Activated T-helper 1 cell treated with Interleukin-2 at 50 U/mL for 16 hours (primary cell): ENCODE data around the gene MEF2A.
A peak's percentile ranks its signal among the peaks of the same experiment; 100 is the strongest.
"Not testable (repeated sequence)": the region's sequence is repeated elsewhere in the genome, so short reads cannot be mapped to it uniquely, and the experiment has no call there.

ENCODE experiments used
- DNase-seq: peaks from one replicate; pipeline ENCODE4 v3.0.0-alpha.2; 2020; ENCODE audit warnings: low read depth

MEF2A gene

GRCh38 chr15:99731336-99732123, 165.7 kb downstream of the MEF2A start:
- DNase-seq: no peak

- no peak for DNase-seq
Measured at GRCh38 chr15:99732124-99732750, 166.5 kb downstream of the MEF2A start.

GRCh38 chr15:99732751-99733267, 167.0 kb downstream of the MEF2A start:
- DNase-seq: no peak

GRCh38 chr15:99733268-99734039, 167.7 kb downstream of the MEF2A start, which contains the start of gene LYSMD4:
TSS of gene LYSMD4 (minus strand) at chr15:99733437. CDS start at chr15:99731999, 1,438 bp downstream.
- peak; percentile 98 for DNase-seq

GRCh38 chr15:99734040-99734291, 168.2 kb downstream of the MEF2A start:
- not testable (repeated sequence) for DNase-seq

- no peak for DNase-seq
Measured at GRCh38 chr15:99734575-99734974, 168.8 kb downstream of the MEF2A start.

GRCh38 chr15:99735868-99736267, 170.1 kb downstream of the MEF2A start:
- no peak for DNase-seq

GRCh38 chr15:99736702-99737101, 170.9 kb downstream of the MEF2A start:
- no peak for DNase-seq

GRCh38 chr15:99738021-99738847, 172.4 kb downstream of the MEF2A start:
- DNase-seq: no peak

GRCh38 chr15:99741835-99742234, 176.1 kb downstream of the MEF2A start:
- no peak for DNase-seq

- DNase-seq: no peak
Measured at GRCh38 chr15:99744142-99744541, 178.4 kb downstream of the MEF2A start.

- DNase-seq: no peak
Measured at GRCh38 chr15:99745370-99746086, 179.7 kb downstream of the MEF2A start.

GRCh38 chr15:99749386-99749785, 183.6 kb downstream of the MEF2A start:
- no peak for DNase-seq

GRCh38 chr15:99750326-99750725, 184.5 kb downstream of the MEF2A start:
- DNase-seq: not testable (repeated sequence)

- DNase-seq: no peak
Measured at GRCh38 chr15:99752556-99752955, 186.8 kb downstream of the MEF2A start.

- DNase-seq: no peak
Measured at GRCh38 chr15:99753066-99753465, 187.3 kb downstream of the MEF2A start.

GRCh38 chr15:99755692-99756409, 190.1 kb downstream of the MEF2A start:
- DNase-seq: no peak

- no peak for DNase-seq
Measured at GRCh38 chr15:99762288-99762687, 196.5 kb downstream of the MEF2A start.

- DNase-seq: no peak
Measured at GRCh38 chr15:99763827-99764226, 198.0 kb downstream of the MEF2A start.

- no peak for DNase-seq
Measured at GRCh38 chr15:99764522-99764921, 198.7 kb downstream of the MEF2A start.
